GM18909 (cell line): ENCODE data around the gene SCGB1D2.
"Not testable (repeated sequence)": the region's sequence is repeated elsewhere in the genome, so short reads cannot be mapped to it uniquely, and the experiment has no call there.

Source experiments
- ATAC-seq: cut with Tn5 transposase; IDR thresholded peaks from one replicate; pipeline ENCODE4 v1.9.1; 2021; ENCODE audit warnings: mild to moderate bottlenecking; ENCODE audit not compliant: unreplicated experiment, poor library complexity

The SCGB1D2 gene

DNA sequence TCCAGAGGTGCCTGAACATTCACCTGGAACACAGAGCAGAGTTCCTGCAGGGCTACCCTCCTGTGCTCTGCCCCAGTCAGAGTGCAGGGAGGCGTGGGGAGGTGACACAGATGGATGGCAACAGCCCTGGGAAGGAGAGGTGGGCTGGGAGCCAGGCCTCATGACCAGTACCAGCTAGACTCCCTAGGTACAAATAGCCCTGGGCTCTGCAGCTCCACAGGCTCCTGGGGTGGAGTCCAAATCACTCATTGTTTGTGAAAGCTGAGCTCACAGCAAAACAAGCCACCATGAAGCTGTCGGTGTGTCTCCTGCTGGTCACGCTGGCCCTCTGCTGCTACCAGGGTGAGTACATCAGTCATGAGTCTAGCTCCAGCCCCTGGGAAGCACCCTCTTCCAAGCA is at the start of gene SCGB1D2:
Gene SCGB1D2 (plus strand): TSS at position 219 of the 400 bp plus-strand sequence. CDS start 69 bp downstream, at position 288.
- no peak for ATAC-seq

GRCh38 chr11:62193952-62194351 is 48.1 kb upstream of the SCGB1D2 start:
- ATAC-seq = no peak

DNA sequence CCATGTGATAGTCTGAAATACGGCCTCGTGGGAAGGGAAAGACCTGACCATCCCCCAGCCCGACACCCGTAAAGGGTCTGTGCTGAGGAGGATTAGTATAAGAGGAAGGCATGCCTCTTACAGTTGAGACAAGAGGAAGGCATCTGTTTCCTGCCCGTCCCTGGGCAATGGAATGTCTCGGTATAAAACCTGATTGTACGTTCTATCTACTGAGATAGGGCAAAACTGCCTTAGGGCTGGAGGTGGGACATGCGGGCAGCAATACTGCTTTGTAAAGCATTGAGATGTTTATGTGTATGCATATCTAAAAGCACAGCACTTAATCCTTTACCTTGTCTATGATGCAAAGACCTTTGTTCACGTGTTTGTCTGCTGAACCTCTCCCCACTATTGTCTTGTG is 47.0 kb upstream of the SCGB1D2 start:
- ATAC-seq = not testable (repeated sequence)

GRCh38 chr11:62195945-62196344 is 46.1 kb upstream of the SCGB1D2 start:
- ATAC-seq = no peak

DNA sequence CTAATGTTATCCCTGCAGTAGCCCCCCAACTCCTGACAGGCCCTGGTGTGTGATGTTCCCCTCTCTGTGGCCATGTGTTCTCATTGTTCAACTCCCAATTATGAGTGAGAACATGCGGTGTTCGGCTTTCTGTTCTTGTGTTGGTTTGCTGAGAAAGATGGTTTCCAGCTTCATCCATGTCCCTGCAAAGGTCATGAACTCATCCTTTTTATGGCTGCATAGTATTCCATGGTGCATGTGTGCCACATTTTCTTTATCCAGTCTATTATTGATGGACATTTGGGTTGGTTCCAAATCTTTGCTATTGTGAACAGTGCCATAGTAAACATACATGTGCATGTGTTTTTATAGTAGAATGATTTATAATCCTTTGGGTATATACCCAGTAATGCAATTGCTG is 44.6 kb upstream of the SCGB1D2 start:
- ATAC-seq = not testable (repeated sequence)

GRCh38 chr11:62201376-62201775 is 40.7 kb upstream of the SCGB1D2 start:
- ATAC-seq = no peak

DNA sequence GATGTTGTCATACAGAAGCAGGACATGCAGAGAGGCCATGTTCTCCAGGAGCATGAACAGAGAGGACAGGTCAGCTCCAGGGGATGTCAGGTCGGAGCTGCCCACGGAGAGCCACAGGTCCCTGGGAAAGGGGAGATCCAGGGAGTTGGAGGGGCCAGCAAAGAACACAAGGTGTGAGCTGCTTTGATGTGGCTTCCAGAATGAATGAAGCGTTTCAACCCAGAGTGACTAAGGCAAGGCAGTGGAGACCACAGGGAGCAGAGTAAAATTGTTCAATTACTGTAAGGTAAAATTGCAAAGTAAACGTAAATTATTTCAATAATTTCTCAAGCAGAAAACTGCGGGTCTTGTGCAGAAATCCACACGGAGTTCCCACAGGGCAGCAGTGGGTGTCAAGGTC is 39.1 kb upstream of the SCGB1D2 start:
- no peak for ATAC-seq

DNA sequence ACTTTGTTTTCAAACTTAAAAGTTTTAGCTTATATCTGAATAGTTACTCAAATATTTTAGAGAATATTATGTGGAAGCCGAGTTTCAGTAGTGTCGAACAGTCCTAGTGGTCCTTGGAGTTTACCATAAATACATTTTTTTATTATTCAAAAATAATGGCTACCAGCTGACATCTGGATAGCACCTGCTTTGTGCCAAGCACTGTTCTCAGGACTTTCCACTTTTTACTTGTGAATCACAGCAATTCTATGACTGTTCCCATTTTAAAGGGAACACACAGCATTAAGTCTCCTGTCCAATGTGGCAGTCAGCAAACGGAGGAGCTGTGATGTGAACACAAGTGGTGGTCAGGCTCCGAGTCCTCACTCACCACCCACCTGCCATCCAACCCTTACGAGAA is 37.6 kb upstream of the SCGB1D2 start:
- no peak for ATAC-seq

DNA sequence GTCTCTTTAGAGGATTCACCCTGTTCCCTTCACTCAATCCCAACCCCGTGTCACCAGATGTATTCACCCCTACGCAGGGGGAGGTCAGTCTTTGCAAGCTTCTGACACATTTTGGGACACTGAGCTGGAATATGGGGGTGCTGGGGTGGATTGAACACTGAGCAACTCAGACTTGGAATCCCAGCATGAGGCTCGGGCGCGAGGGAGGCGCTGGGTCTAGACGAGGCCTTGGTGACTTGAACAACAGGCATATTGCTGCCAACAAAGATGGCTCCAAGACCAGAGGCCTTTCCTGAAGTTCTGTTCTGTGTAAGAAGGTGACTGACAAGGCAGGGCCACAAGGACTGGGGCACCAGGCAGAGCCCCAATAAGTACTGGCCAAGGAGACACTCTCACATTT is 36.6 kb upstream of the SCGB1D2 start:
- no peak for ATAC-seq

- ATAC-seq = not testable (repeated sequence)
These were observed 35.6 kb upstream of the SCGB1D2 start for GRCh38 chr11:62206276-62207066.

DNA sequence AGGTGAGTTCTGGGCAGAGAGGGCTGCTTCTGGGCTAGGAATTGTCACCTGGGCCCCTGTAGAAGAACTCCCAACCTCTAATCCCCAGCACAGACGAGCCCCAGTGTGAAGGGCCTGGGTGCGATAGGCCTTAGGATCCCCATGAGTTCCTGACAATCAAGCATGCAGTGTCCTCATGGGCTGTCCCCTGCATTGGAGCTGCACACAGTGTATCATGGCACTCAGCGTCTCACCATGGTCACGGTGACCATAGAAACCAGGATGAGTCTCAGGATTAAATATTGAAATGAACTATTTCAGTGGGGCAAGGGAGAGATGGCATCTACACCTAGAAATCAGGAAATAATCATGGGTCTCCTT is 33.3 kb upstream of the SCGB1D2 start:
- no peak for ATAC-seq

DNA sequence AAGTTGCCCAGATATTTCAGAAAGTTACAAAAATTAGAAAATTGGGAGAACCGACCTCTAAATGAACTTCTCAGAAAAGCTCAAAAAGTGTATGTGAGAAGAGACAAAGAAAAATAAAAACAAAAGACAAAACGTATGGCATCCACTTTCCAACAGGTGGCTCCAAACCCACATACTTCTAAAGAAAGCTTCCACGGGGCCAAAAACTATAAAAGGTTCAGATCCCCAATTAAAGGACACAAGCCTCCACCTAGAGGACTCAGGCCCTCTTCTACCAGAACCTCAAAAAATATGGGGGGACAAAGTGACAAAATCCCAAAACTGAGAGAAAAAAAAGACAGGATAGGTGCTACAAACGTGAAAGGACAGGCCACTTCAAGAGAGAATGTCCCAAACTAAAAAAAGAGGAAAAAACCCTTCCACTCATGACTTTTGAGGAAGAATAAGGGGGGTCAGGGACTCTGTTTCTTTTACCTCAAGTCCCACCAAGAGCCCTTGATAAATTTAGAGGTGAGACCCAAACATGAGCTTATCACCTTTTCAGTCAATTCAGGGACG is 24.8 kb upstream of the SCGB1D2 start:
- no peak for ATAC-seq

- no peak for ATAC-seq
These were observed 20.5 kb upstream of the SCGB1D2 start for GRCh38 chr11:62221498-62221897.

DNA sequence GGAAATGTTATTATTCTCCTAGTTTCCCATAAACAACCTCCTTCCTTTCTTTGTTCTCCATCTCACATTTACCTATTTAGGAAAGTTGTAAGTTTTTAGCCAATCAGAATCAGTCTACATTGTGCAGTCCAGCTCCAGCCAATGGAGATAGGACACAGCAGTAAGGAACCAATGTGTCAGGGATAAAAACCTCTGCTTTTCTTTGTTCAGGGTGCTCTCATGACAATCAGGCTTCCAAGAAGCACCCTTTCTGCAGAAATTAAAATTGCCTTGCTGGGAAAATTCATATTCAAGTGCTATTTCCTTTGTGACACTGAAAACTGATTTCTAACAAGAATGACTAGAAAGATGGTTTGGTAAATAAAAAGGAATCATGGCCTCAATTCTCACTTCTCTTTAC is 18.9 kb upstream of the SCGB1D2 start:
- no peak for ATAC-seq

DNA sequence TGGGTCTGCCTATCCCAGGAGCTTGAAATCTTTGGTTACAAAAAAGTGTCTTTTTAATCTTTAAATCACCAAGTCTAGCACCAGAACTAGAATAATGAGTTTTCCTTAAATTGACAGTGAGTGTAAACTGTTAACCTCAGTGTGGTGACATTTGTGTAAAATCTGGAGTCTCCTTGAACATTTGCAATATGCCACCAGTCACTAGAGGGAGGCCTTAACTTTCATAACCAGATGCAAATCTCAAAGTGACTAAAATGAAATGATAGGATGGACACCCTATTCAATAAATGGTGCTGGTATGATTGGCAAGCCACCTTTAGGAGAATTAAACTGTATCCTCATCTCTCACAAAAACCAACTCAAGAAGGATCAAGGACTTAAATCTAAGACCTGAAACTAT is 8.3 kb upstream of the SCGB1D2 start:
- ATAC-seq = no peak

- no peak for ATAC-seq
These were observed 5.9 kb upstream of the SCGB1D2 start for GRCh38 chr11:62236187-62236586.

DNA sequence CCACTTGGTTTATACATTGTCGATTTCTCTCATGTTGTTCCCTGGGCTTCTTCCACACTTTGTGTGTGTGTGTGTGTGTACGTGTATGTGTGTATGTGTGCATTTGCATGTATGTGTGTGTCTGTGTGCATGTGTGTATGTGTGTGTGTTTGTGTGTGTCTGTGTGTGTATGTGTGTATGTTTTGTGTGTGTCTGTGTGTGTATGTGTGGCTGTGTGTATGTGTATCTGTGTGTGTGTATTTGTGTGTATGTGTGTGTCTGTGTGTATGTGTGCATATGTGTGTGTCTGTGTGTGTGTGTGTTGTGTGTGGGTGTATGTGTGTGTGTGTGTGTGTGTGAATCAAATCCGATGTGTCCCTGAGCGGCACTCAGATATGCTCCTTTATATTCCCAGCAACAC is 4.5 kb upstream of the SCGB1D2 start:
- ATAC-seq = no peak

- ATAC-seq = no peak
These were observed 3.9 kb upstream of the SCGB1D2 start for GRCh38 chr11:62238151-62238550.

DNA sequence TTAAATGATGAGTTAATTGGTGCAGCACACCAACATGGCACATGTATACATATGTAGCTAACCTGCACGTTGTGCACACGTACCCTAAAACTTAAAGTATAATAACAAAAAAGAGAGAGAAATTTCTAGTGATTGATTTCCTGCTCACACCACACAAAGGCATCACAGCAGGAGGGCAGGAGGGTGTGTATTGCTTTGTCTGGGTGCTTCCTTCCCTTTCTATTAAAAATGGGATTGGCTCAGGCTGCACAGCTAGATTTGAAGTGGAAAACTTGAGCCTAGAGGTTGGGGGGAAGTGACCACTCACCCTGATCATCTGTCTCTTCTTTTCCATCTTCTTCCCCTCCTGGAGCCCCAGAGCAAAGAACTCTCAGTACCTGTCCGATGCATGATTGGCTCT is 944 bp upstream of the SCGB1D2 start:
- no peak for ATAC-seq

GRCh38 chr11:62245271-62245753 is 3.3 kb downstream of the SCGB1D2 start:
- no peak for ATAC-seq

- ATAC-seq = no peak
These were observed 9.7 kb downstream of the SCGB1D2 start for GRCh38 chr11:62251698-62252097.

DNA sequence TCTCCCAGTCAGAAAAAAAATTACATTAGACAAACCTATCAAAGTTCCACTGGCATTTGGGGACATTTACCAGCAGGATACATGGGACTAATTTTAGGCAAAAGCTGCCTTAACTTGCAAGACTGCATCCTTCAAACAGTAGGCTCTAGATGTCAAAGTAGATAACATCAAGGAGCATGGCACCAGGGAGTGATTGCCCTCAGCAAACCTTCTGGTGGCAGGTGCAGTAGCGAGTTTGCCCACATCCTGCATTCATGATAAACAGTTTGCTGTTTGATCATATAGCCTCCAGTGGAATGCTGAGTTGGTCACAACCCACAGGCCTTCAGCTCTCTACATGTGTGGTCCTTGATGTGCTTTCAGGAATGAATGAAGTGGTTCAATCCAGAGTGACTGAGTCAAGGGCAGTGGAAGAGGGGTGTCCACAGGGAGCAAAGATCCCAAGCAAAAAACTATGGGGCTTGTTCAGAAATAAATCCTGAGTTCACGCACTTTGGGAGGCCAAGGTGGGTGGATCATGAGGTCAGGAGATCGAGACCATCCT is 12.0 kb downstream of the SCGB1D2 start:
- ATAC-seq = no peak
